ENCODE measurements around the gene HTT.
A peak's percentile ranks its signal among the peaks of the same experiment; 100 is the strongest.
"Not testable (repeated sequence)": the region's sequence is repeated elsewhere in the genome, so short reads cannot be mapped to it uniquely, and the experiment has no call there.

Gene HTT

GRCh38 chr4:3082925-3083515 lies 8.5 kb downstream of the HTT start:
- no peaks in the 10 kb centered on the region for H3K27me3 Mint-ChIP-seq
- peaks cover 34 to 67% of the 10 kb centered on the region in 2 donors for H3K4me1 Mint-ChIP-seq
- H3K9me3 Mint-ChIP-seq = peaks cover 0 to 2% of the 10 kb centered on the region in 2 donors
- H3K27ac Mint-ChIP-seq = peak overlapping the region; percentile 4
- no peak for ATAC-seq (replicated peaks)
- peaks cover 41 to 58% of the 10 kb centered on the region in 2 donors for H3K36me3 Mint-ChIP-seq
- peak overlapping the region; percentile 2 for H3K4me3 Mint-ChIP-seq
- no peak for DNase-seq

- Mint-ChIP-seq H3K4me3 (peak overlapping the region; percentile 56), H3K27me3 (no peaks in the 10 kb centered on the region), H3K27ac (peak overlapping the region; percentile 1), H3K36me3 (peaks cover 45 to 60% of the 10 kb centered on the region in 2 donors), H3K4me1 (peaks cover 30 to 59% of the 10 kb centered on the region in 2 donors), H3K9me3 (peaks cover 0 to 2% of the 10 kb centered on the region in 2 donors)
- no peak for ATAC-seq (replicated peaks)
- DNase-seq = no peak
Measured at GRCh38 chr4:3083732-3084131, 9.3 kb downstream of the HTT start.

GRCh38 chr4:3085948-3086670 lies 11.6 kb downstream of the HTT start:
- Mint-ChIP-seq H3K4me3 (peak overlapping the region in 1 of 2 donors; percentile 22), H3K27ac (peak overlapping the region; percentile 47), H3K4me1 (peaks cover 28 to 64% of the 10 kb centered on the region in 2 donors), H3K36me3 (peaks cover 46 to 48% of the 10 kb centered on the region in 2 donors), H3K27me3 (no peaks in the 10 kb centered on the region), H3K9me3 (peaks cover 0 to 2% of the 10 kb centered on the region in 2 donors)
- no peak for ATAC-seq (replicated peaks)
- no peak for DNase-seq

GRCh38 chr4:3087115-3087797 lies 12.8 kb downstream of the HTT start:
- peaks cover 46 to 48% of the 10 kb centered on the region in 2 donors for H3K36me3 Mint-ChIP-seq
- peaks cover 28 to 60% of the 10 kb centered on the region in 2 donors for H3K4me1 Mint-ChIP-seq
- DNase-seq = no peak
- H3K27me3 Mint-ChIP-seq = no peaks in the 10 kb centered on the region
- no peak overlapping the region for H3K4me3 Mint-ChIP-seq
- H3K9me3 Mint-ChIP-seq = peaks cover 0 to 2% of the 10 kb centered on the region in 2 donors
- ATAC-seq (replicated peaks) = no peak
- H3K27ac Mint-ChIP-seq = peak overlapping the region; percentile 37

- H3K4me1 Mint-ChIP-seq = peaks cover 10 to 33% of the 10 kb centered on the region in 2 donors
- ATAC-seq (replicated peaks) = no peak
- DNase-seq = no peak
- peaks cover 49 to 59% of the 10 kb centered on the region in 2 donors for H3K36me3 Mint-ChIP-seq
- no peak overlapping the region for H3K27ac Mint-ChIP-seq
- no peak overlapping the region for H3K4me3 Mint-ChIP-seq
- H3K27me3 Mint-ChIP-seq = no peaks in the 10 kb centered on the region
- H3K9me3 Mint-ChIP-seq = peaks cover 0 to 1% of the 10 kb centered on the region in 2 donors
Measured at GRCh38 chr4:3091464-3091863, 17.0 kb downstream of the HTT start.

- ATAC-seq (replicated peaks); H3K27me3 Mint-ChIP-seq; H3K9me3 Mint-ChIP-seq; DNase-seq: not testable (repeated sequence)
- Mint-ChIP-seq H3K36me3 (peaks cover 45 to 56% of the 10 kb centered on the region in 2 donors), H3K4me3 (peak overlapping the region in 1 of 2 donors; percentile 17), H3K27ac (peak overlapping the region; percentile 59), H3K4me1 (peaks cover 12 to 25% of the 10 kb centered on the region in 2 donors)
Measured at GRCh38 chr4:3094701-3095100, 20.2 kb downstream of the HTT start.

GRCh38 chr4:3096202-3096601 lies 21.7 kb downstream of the HTT start:
- Mint-ChIP-seq H3K9me3 (peaks cover 0 to 1% of the 10 kb centered on the region in 2 donors), H3K4me1 (peaks cover 16 to 19% of the 10 kb centered on the region in 2 donors), H3K36me3 (peaks cover 53 to 63% of the 10 kb centered on the region in 2 donors), H3K27ac (no peak overlapping the region), H3K27me3 (no peaks in the 10 kb centered on the region), H3K4me3 (no peak overlapping the region)
- DNase-seq (no peak), ATAC-seq (replicated peaks) (no peak)

- ATAC-seq (replicated peaks) (no peak), DNase-seq (no peak)
- H3K36me3 Mint-ChIP-seq = peaks cover 56 to 70% of the 10 kb centered on the region in 2 donors
- peaks cover 24 to 28% of the 10 kb centered on the region in 2 donors for H3K4me1 Mint-ChIP-seq
- H3K9me3 Mint-ChIP-seq = peaks cover 0 to 1% of the 10 kb centered on the region in 2 donors
- H3K27me3 Mint-ChIP-seq = no peaks in the 10 kb centered on the region
- no peak overlapping the region for H3K4me3 Mint-ChIP-seq
- no peak overlapping the region for H3K27ac Mint-ChIP-seq
Measured at GRCh38 chr4:3098346-3098745, 23.9 kb downstream of the HTT start.

- H3K27ac Mint-ChIP-seq = peak overlapping the region; percentile 87
- peak; percentile 99 to 100 for ATAC-seq (replicated peaks)
- H3K36me3 Mint-ChIP-seq = peaks cover 46 to 70% of the 10 kb centered on the region in 2 donors
- no peaks in the 10 kb centered on the region for H3K27me3 Mint-ChIP-seq
- DNase-seq = peak; percentile 86
- no peaks in the 10 kb centered on the region for H3K9me3 Mint-ChIP-seq
- peaks cover 24 to 31% of the 10 kb centered on the region in 2 donors for H3K4me1 Mint-ChIP-seq
- peak overlapping the region; percentile 10 to 26 for H3K4me3 Mint-ChIP-seq
Measured at GRCh38 chr4:3106339-3107186, 32.1 kb downstream of the HTT start.

- no peaks in the 10 kb centered on the region for H3K27me3 Mint-ChIP-seq
- DNase-seq (no peak), ATAC-seq (replicated peaks) (no peak)
- H3K27ac Mint-ChIP-seq = no peak overlapping the region
- no peaks in the 10 kb centered on the region for H3K9me3 Mint-ChIP-seq
- H3K36me3 Mint-ChIP-seq = peaks cover 47 to 71% of the 10 kb centered on the region in 2 donors
- H3K4me1 Mint-ChIP-seq = peaks cover 22 to 26% of the 10 kb centered on the region in 2 donors
- no peak overlapping the region for H3K4me3 Mint-ChIP-seq
Measured at GRCh38 chr4:3107271-3107670, 32.8 kb downstream of the HTT start.

- no peak for DNase-seq
- peaks cover 48 to 73% of the 10 kb centered on the region in 2 donors for H3K36me3 Mint-ChIP-seq
- peaks cover 25 to 28% of the 10 kb centered on the region in 2 donors for H3K4me1 Mint-ChIP-seq
- H3K4me3 Mint-ChIP-seq = no peak overlapping the region
- no peaks in the 10 kb centered on the region for H3K9me3 Mint-ChIP-seq
- H3K27me3 Mint-ChIP-seq = no peaks in the 10 kb centered on the region
- ATAC-seq (replicated peaks) = no peak
- H3K27ac Mint-ChIP-seq = no peak overlapping the region
Measured at GRCh38 chr4:3107691-3108121, 33.2 kb downstream of the HTT start.

GRCh38 chr4:3108211-3108610 lies 33.7 kb downstream of the HTT start:
- ATAC-seq (replicated peaks) = no peak
- Mint-ChIP-seq H3K27ac (peak overlapping the region; percentile 76), H3K9me3 (no peaks in the 10 kb centered on the region), H3K36me3 (peaks cover 45 to 76% of the 10 kb centered on the region in 2 donors), H3K27me3 (no peaks in the 10 kb centered on the region), H3K4me1 (peaks cover 25 to 26% of the 10 kb centered on the region in 2 donors), H3K4me3 (no peak overlapping the region)
- no peak for DNase-seq

GRCh38 chr4:3111461-3111860 lies 37.0 kb downstream of the HTT start:
- ATAC-seq (replicated peaks) (no peak), DNase-seq (no peak)
- no peak overlapping the region for H3K4me3 Mint-ChIP-seq
- H3K9me3 Mint-ChIP-seq = no peaks in the 10 kb centered on the region
- H3K4me1 Mint-ChIP-seq = peaks cover 13 to 14% of the 10 kb centered on the region in 2 donors
- H3K27me3 Mint-ChIP-seq = no peaks in the 10 kb centered on the region
- peaks cover 56 to 86% of the 10 kb centered on the region in 2 donors for H3K36me3 Mint-ChIP-seq
- H3K27ac Mint-ChIP-seq = peak overlapping the region; percentile 56

- DNase-seq (no peak), ATAC-seq (replicated peaks) (no peak)
- Mint-ChIP-seq H3K4me1 (peaks cover 12 to 13% of the 10 kb centered on the region in 2 donors), H3K4me3 (no peak overlapping the region), H3K27ac (no peak overlapping the region), H3K9me3 (no peaks in the 10 kb centered on the region), H3K27me3 (no peaks in the 10 kb centered on the region), H3K36me3 (peaks cover 53 to 82% of the 10 kb centered on the region in 2 donors)
Measured at GRCh38 chr4:3112201-3112600, 37.7 kb downstream of the HTT start.

Data from stimulated activated naive B cell treated with anti-CD40 and anti-IgM and Interleukin-4, amounts not matched to agents 10 μg/mL and 1 μg/mL and 100 μg/mL, for 72 hours (primary cell).